WTC11 (cell line): ENCODE results near the gene CSPG5. TPM values are rescaled to one million over a fixed set of nuclear protein-coding genes. Genes with fewer than 3 reads are reported as not detected.

Experiments
- ATAC-seq: fragments of 200-7000 bp; cut with Tn5 transposase; 2 replicates; pipeline ENCODE4 v1.10.0; 2021; ENCODE audit warnings: mild to moderate bottlenecking, moderate library complexity
- CTCF ChIA-PET: fragments of 300-600 bp; sonication (Branson Sonifier 250); formaldehyde crosslinking; loops from one replicate; lab custom pipeline; 2021; ENCODE audit warnings: antibody characterized with exemption; lab: Charles Lee
- POLR2A ChIA-PET: fragments of 350-600 bp; sonication (Branson Sonifier 250); formaldehyde crosslinking; loops from one replicate; lab custom pipeline; 2021; ENCODE audit warnings: antibody characterized with exemption; lab: Charles Lee
- DNase-seq: peaks from one replicate; pipeline ENCODE4 v3.0.0; 2021; ENCODE audit warnings: low spot score
- H3K27ac Mint-ChIP-seq: 2 replicates; pipeline ENCODE4 v1.8.0; 2021; ENCODE audit warnings: mixed read lengths
- H3K27me3 Mint-ChIP-seq: 2 replicates; pipeline ENCODE4 v1.8.0; 2021; ENCODE audit warnings: low read depth, mild to moderate bottlenecking, moderate library complexity, mixed read lengths
- H3K36me3 Mint-ChIP-seq: 2 replicates; pipeline ENCODE4 v1.8.0; 2021; ENCODE audit warnings: mixed read lengths
- H3K4me1 Mint-ChIP-seq: 2 replicates; pipeline ENCODE4 v1.8.0; 2022; ENCODE audit warnings: mixed read lengths
- H3K4me3 Mint-ChIP-seq: 2 replicates; pipeline ENCODE4 v1.8.0; 2021; ENCODE audit warnings: mild to moderate bottlenecking, moderate library complexity, mixed read lengths
- H3K9me3 Mint-ChIP-seq: 2 replicates; pipeline ENCODE4 v1.8.0; 2021; ENCODE audit warnings: mixed read lengths
- ARID4B ChIP-seq: sonication (generic); formaldehyde crosslinking; IDR thresholded peaks from 2 replicates; pipeline ENCODE4 v1.8.0; 2023; ENCODE audit warnings: missing genetic modification reagents, mild to moderate bottlenecking, borderline replicate concordance
- ATF2 ChIP-seq: sonication (generic); formaldehyde crosslinking; IDR thresholded peaks from 2 replicates; pipeline ENCODE4 v1.8.1; 2022; ENCODE audit warnings: low read depth, missing genetic modification reagents, borderline replicate concordance
- CREB1 ChIP-seq: sonication (generic); formaldehyde crosslinking; IDR thresholded peaks from 2 replicates; pipeline ENCODE4 v1.8.0; 2023; ENCODE audit warnings: mild to moderate bottlenecking, missing genetic modification reagents
- CREM ChIP-seq: sonication (generic); formaldehyde crosslinking; IDR thresholded peaks from 2 replicates; pipeline ENCODE4 v1.8.1; 2022; ENCODE audit warnings: mild to moderate bottlenecking, missing genetic modification reagents, moderate library complexity
- E2F5 ChIP-seq: sonication (generic); formaldehyde crosslinking; IDR thresholded peaks from 2 replicates; pipeline ENCODE4 v1.8.1; 2022; ENCODE audit warnings: mild to moderate bottlenecking, moderate library complexity, missing genetic modification reagents
- IRF1 ChIP-seq: sonication (generic); formaldehyde crosslinking; IDR thresholded peaks from 2 replicates; pipeline ENCODE4 v1.8.0; 2023; ENCODE audit warnings: missing genetic modification reagents
- IRF2 ChIP-seq: sonication (generic); formaldehyde crosslinking; IDR thresholded peaks from 2 replicates; pipeline ENCODE4 v1.8.0; 2022; ENCODE audit warnings: low read depth, missing genetic modification reagents, borderline replicate concordance
- JAZF1 ChIP-seq: fragments of 250-450 bp; sonication (Bioruptor Pico); IDR thresholded peaks from 2 replicates; pipeline ENCODE4 v1.9.0; 2021; ENCODE audit warnings: moderate library complexity, mild to moderate bottlenecking, inconsistent platforms
- JUN ChIP-seq: sonication (generic); formaldehyde crosslinking; IDR thresholded peaks from 2 replicates; pipeline ENCODE4 v1.8.0; 2023; ENCODE audit warnings: mild to moderate bottlenecking, missing genetic modification reagents
- MAX ChIP-seq: sonication (generic); formaldehyde crosslinking; IDR thresholded peaks from 2 replicates; pipeline ENCODE4 v1.8.0; 2022; ENCODE audit warnings: mild to moderate bottlenecking, missing genetic modification reagents
- MXD4 ChIP-seq: fragments of 250-450 bp; sonication (Bioruptor Pico); IDR thresholded peaks from 2 replicates; pipeline ENCODE4 v1.8.0; 2021; ENCODE audit warnings: mild to moderate bottlenecking, moderate library complexity, borderline replicate concordance
- NFYB ChIP-seq: sonication (generic); formaldehyde crosslinking; conservative IDR thresholded peaks from 2 replicates; pipeline ENCODE4 v1.8.0; 2022; ENCODE audit warnings: low read depth, missing genetic modification reagents
- NR1H2 ChIP-seq: sonication (generic); formaldehyde crosslinking; IDR thresholded peaks from 2 replicates; pipeline ENCODE4 v1.9.0; 2021; ENCODE audit warnings: mild to moderate bottlenecking, moderate library complexity, missing genetic modification reagents
- NR2C2 ChIP-seq: sonication (generic); formaldehyde crosslinking; IDR thresholded peaks from 2 replicates; pipeline ENCODE4 v1.8.0; 2022; ENCODE audit warnings: mild to moderate bottlenecking, missing genetic modification reagents
- NR3C1 ChIP-seq: sonication (generic); formaldehyde crosslinking; conservative IDR thresholded peaks from 2 replicates; pipeline ENCODE4 v1.8.1; 2023; ENCODE audit warnings: low read depth, mild to moderate bottlenecking, missing genetic modification reagents
- SMAD3 ChIP-seq: sonication (generic); formaldehyde crosslinking; IDR thresholded peaks from 2 replicates; pipeline ENCODE4 v1.8.0; 2022; ENCODE audit warnings: missing genetic modification reagents, mild to moderate bottlenecking, borderline replicate concordance
- SOX15 ChIP-seq: fragments of 250-450 bp; sonication (Bioruptor Pico); IDR thresholded peaks from 2 replicates; pipeline ENCODE4 v1.9.0; 2021; ENCODE audit warnings: mild to moderate bottlenecking
- STAT6 ChIP-seq: sonication (generic); formaldehyde crosslinking; conservative IDR thresholded peaks from 2 replicates; pipeline ENCODE4 v1.8.1; 2023; ENCODE audit warnings: mild to moderate bottlenecking, low read depth, missing genetic modification reagents, moderate library complexity
- TEAD1 ChIP-seq: sonication (generic); formaldehyde crosslinking; IDR thresholded peaks from 2 replicates; pipeline ENCODE4 v1.8.0; 2022; ENCODE audit warnings: mild to moderate bottlenecking, missing genetic modification reagents
- ZNF121 ChIP-seq: sonication (generic); formaldehyde crosslinking; IDR thresholded peaks from 2 replicates; pipeline ENCODE4 v1.8.0; 2023; ENCODE audit warnings: missing genetic modification reagents
- ZNF425 ChIP-seq: fragments of 250-450 bp; sonication (Bioruptor Pico); conservative IDR thresholded peaks from 2 replicates; pipeline ENCODE4 v1.9.0; 2021; ENCODE audit warnings: mild to moderate bottlenecking
- total RNA-seq: library from RNA; stranded (reverse); gene quantifications from 3 replicates; pipeline ENCODE4 v1.2.3, GENCODE V29; 2021

CSPG5 gene
- total RNA-seq, 1 experiment from 2014 or later = 3.3 TPM

- TF ChIP-seq E2F5 (CRISPR knock-in tag) = no peak
- TF ChIP-seq ZNF425 = no peak
- no peak for TF ChIP-seq ZNF121 (CRISPR knock-in tag)
- TF ChIP-seq NR3C1 (CRISPR knock-in tag) = no peak
- no peak for TF ChIP-seq ATF2 (CRISPR knock-in tag)
- no peak for TF ChIP-seq ARID4B (CRISPR knock-in tag)
Observed at GRCh38 chr3:47610583-47610982, 31.9 kb upstream of the CSPG5 start (continued).

GRCh38 chr3:47607335-47607734 is 28.7 kb upstream of the CSPG5 start:
- ATAC-seq (no peak), DNase-seq (no peak)
- Mint-ChIP-seq H3K27ac (no peak overlapping the region), H3K9me3 (no peaks in the 10 kb centered on the region), H3K4me1 (no peaks in the 10 kb centered on the region), H3K36me3 (peaks cover 74% of the 10 kb centered on the region), H3K27me3 (no peaks in the 10 kb centered on the region), H3K4me3 (no peak overlapping the region)
- TF ChIP-seq IRF1 (CRISPR knock-in tag) = no peak
- no peak for TF ChIP-seq IRF2 (CRISPR knock-in tag)
- no peak for TF ChIP-seq CREM
- CTCF ChIA-PET = no interaction called here
- POLR2A ChIA-PET = no interaction called here

- no peak overlapping the region for H3K4me3 Mint-ChIP-seq
- H3K27me3 Mint-ChIP-seq = no peaks in the 10 kb centered on the region
- H3K9me3 Mint-ChIP-seq = no peaks in the 10 kb centered on the region
- ChIA-PET POLR2A (interaction anchor here (0.6 kb wide), 1 partner anchor 160 kb away, joined by 3 read pairs; no protein-coding TSS in a partner anchor), CTCF (interaction anchor here (1.0 kb wide), 1 partner anchor 84 kb away, joined by 4 read pairs; no protein-coding TSS in a partner anchor)
- ATAC-seq = no peak
- H3K27ac Mint-ChIP-seq = no peak overlapping the region
- H3K36me3 Mint-ChIP-seq = peaks cover 63% of the 10 kb centered on the region
- H3K4me1 Mint-ChIP-seq = no peaks in the 10 kb centered on the region
- no peak for DNase-seq
- TF ChIP-seq JAZF1 (CRISPR knock-in tag) (no peak), STAT6 (CRISPR knock-in tag) (no peak), NFYB (CRISPR knock-in tag) (no peak), SMAD3 (no peak), E2F5 (CRISPR knock-in tag) (no peak), MXD4 (CRISPR knock-in tag) (no peak), JUN (CRISPR knock-in tag) (no peak), MAX (CRISPR knock-in tag) (no peak), CREB1 (no peak), TEAD1 (no peak), NR1H2 (CRISPR knock-in tag) (no peak), NR2C2 (CRISPR knock-in tag) (no peak), SOX15 (CRISPR knock-in tag) (no peak)
Observed at GRCh38 chr3:47606165-47606564, 27.5 kb upstream of the CSPG5 start.
